Keratinocyte (primary cell): ENCODE results near the gene PARD6G. TPM values are rescaled to one million over a fixed set of nuclear protein-coding genes. Genes with fewer than 3 reads are reported as not detected.

Experiments
- DNase-seq: peaks from one replicate; pipeline ENCODE4 v3.0.0-alpha.2; 2011; ENCODE audit warnings: low read depth, missing footprints, low spot score
- FAIRE-seq: peaks from 2 replicates; lab custom pipeline; 2011; peaks lifted over from hg19 to GRCh38; lab: Jason Lieb, UNC
- H2AFZ ChIP-seq: 2 replicates; pipeline ENCODE4 v1.6.0; 2012; ENCODE audit warnings: low read length, control low read depth, inconsistent platforms; ENCODE audit not compliant: control insufficient read depth
- H3K27ac ChIP-seq: 2 replicates; pipeline ENCODE4 v1.5.1; 2011; ENCODE audit warnings: low read length; ENCODE audit not compliant: control insufficient read depth, insufficient read depth
- H3K27me3 ChIP-seq: 3 replicates; pipeline ENCODE4 v1.6.0; 2011; ENCODE audit warnings: low read length; ENCODE audit not compliant: control insufficient read depth, insufficient read depth; ENCODE audit errors: extremely low read depth
- H3K36me3 ChIP-seq, 2 experiments: 2 replicates in 1 of 2; 3 replicates in 1 of 2; pipeline ENCODE4 v1.5.1; 2011; ENCODE audit warnings: low read length in 2 of 2, mild to moderate bottlenecking in 1 of 2; ENCODE audit not compliant: control insufficient read depth in 2 of 2, insufficient read depth in 2 of 2; ENCODE audit errors: extremely low read depth in 1 of 2
- H3K4me1 ChIP-seq: 3 replicates; pipeline ENCODE4 v1.5.1; 2011; ENCODE audit warnings: low read length; ENCODE audit not compliant: control insufficient read depth, insufficient read depth; ENCODE audit errors: extremely low read depth
- H3K4me2 ChIP-seq: 3 replicates; pipeline ENCODE4 v1.6.0; 2011; ENCODE audit warnings: low read depth, low read length; ENCODE audit not compliant: control insufficient read depth, insufficient read depth; ENCODE audit errors: extremely low read depth
- H3K4me3 ChIP-seq, 3 experiments: fragments of 200-600 bp in 1 of 3; sonication (generic) in 1 of 3; 2 replicates in 2 of 3; 3 replicates in 1 of 3; pipeline ENCODE4 v1.5.1; 2011 to 2016; ENCODE audit warnings: low read length in 3 of 3, mild to moderate bottlenecking in 3 of 3, control low read depth in 2 of 3, inconsistent platforms in 1 of 3, low read depth in 1 of 3, mixed read lengths in 1 of 3, mixed run types in 1 of 3, moderate library complexity in 1 of 3; ENCODE audit not compliant: control insufficient read depth in 2 of 3, insufficient read depth in 2 of 3; ENCODE audit errors: extremely low read depth in 1 of 3
- H3K79me2 ChIP-seq: 2 replicates; pipeline ENCODE4 v1.6.0; 2012; ENCODE audit warnings: low read length; ENCODE audit not compliant: control insufficient read depth, insufficient read depth
- H3K9ac ChIP-seq: 3 replicates; pipeline ENCODE4 v1.6.0; 2011; ENCODE audit warnings: low read length; ENCODE audit not compliant: control insufficient read depth, insufficient read depth; ENCODE audit errors: extremely low read depth
- H3K9me1 ChIP-seq: 3 replicates; pipeline ENCODE4 v1.6.0; 2011; ENCODE audit warnings: low read length; ENCODE audit not compliant: control insufficient read depth, insufficient read depth; ENCODE audit errors: extremely low read depth
- H3K9me3 ChIP-seq: 2 replicates; pipeline ENCODE4 v1.5.1; 2012; ENCODE audit warnings: low read depth, low read length; ENCODE audit not compliant: control insufficient read depth
- H4K20me1 ChIP-seq: 3 replicates; pipeline ENCODE4 v1.6.0; 2011; ENCODE audit warnings: low read length; ENCODE audit not compliant: control insufficient read depth, insufficient read depth; ENCODE audit errors: extremely low read depth
- EZH2 ChIP-seq: IDR thresholded peaks from one replicate; pipeline ENCODE4 v1.6.1; 2012; ENCODE audit warnings: inconsistent platforms, mild to moderate bottlenecking, low read length, moderate library complexity
- dilution Hi-C: fragments of 300-500 bp; cut with MboI; formaldehyde crosslinking; loops from one replicate; pipeline ENCODE4 v1.7.0; 2020; ENCODE audit warnings: low sequenced_read_pairs; ENCODE audit not compliant: extremely low pct_ligation_motif_present
- polyA plus RNA-seq, 5 experiments: library from polyadenylated mRNA; depleted of rRNA in 3 of 5; stranded (reverse) in 3 of 5; stranded (forward) in 1 of 5; unstranded in 1 of 5; fragments of >200 nt; gene quantifications; 1 replicate in 1 of 5; 2 replicates in 3 of 5; 3 replicates in 1 of 5; pipeline versions ENCODE4 v1.2.1 to v1.2.3, GENCODE V29; 2011 to 2012; ENCODE audit warnings: missing spikeins in 2 of 5, low read depth in 1 of 5, low replicate concordance in 1 of 5
- TF ChIP-seq, protein P1 (sequence below), 3 experiments: IDR thresholded peaks in 1 of 3; conservative IDR thresholded peaks in 1 of 3; optimal IDR thresholded peaks in 1 of 3; 2 replicates in 2 of 3; 3 replicates in 1 of 3; pipeline versions ENCODE3 to v1.5.1; 2011; ENCODE audit warnings: low read length in 3 of 3, mild to moderate bottlenecking in 3 of 3, moderate library complexity in 2 of 3, control low read depth in 1 of 3, inconsistent platforms in 1 of 3; ENCODE audit not compliant: insufficient read depth in 2 of 3; ENCODE audit errors: extremely low read depth in 1 of 3

The PARD6G gene
- polyA plus RNA-seq, 1 donor (not counting 4 experiments of a cell fraction or from before 2014, with no cell fraction given) = 21.3 TPM

DNA sequence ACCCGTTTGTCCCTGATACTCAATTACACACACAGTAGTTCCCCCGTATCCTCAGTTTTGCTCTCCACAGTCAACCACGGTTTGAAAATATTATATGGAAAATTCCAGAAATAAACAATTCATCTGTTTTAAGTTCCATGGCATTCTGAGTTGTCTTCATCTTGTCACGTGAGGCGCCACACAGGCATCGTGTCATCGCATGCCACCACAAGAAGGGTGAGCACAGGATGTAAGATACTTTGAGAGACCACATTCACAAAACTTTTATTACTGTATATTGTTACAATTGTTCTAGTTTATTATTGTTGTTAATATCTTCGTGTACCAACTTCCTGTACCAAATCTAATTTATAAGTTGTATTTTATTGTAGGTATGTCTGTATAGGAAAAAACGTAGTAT, 120.5 kb downstream of the PARD6G start:
- DNase-seq (no peak), FAIRE-seq (no peak)
- peaks cover 4 to 5% of the 10 kb centered on the region in 2 experiments for H3K36me3 ChIP-seq
- dilution Hi-C loops = no loop called here
- H3K9me1 ChIP-seq = no peaks in the 10 kb centered on the region
- H3K4me2 ChIP-seq = no peak overlapping the region
- H3K27me3 ChIP-seq = no peaks in the 10 kb centered on the region
- H2AFZ ChIP-seq = no peak overlapping the region
- peaks cover 10% of the 10 kb centered on the region for H4K20me1 ChIP-seq
- no peak overlapping the region for H3K4me3 ChIP-seq
- H3K4me1 ChIP-seq = peaks cover 8% of the 10 kb centered on the region
- H3K79me2 ChIP-seq = peaks cover 88% of the 10 kb centered on the region
- TF ChIP-seq EZH2 = no peak
- TF ChIP-seq, protein P1, sequence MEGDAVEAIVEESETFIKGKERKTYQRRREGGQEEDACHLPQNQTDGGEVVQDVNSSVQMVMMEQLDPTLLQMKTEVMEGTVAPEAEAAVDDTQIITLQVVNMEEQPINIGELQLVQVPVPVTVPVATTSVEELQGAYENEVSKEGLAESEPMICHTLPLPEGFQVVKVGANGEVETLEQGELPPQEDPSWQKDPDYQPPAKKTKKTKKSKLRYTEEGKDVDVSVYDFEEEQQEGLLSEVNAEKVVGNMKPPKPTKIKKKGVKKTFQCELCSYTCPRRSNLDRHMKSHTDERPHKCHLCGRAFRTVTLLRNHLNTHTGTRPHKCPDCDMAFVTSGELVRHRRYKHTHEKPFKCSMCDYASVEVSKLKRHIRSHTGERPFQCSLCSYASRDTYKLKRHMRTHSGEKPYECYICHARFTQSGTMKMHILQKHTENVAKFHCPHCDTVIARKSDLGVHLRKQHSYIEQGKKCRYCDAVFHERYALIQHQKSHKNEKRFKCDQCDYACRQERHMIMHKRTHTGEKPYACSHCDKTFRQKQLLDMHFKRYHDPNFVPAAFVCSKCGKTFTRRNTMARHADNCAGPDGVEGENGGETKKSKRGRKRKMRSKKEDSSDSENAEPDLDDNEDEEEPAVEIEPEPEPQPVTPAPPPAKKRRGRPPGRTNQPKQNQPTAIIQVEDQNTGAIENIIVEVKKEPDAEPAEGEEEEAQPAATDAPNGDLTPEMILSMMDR (optimal IDR thresholded peaks at IDR 0.05 in 1 of 3, IDR thresholded peaks at IDR 0.05 in 1 of 3, conservative IDR thresholded peaks at IDR 0.05 in 1 of 3; ENCODE audit: extremely low read depth in 1 of 3, insufficient read depth in 2 of 3, low read length in 3 of 3) = no peak
- H3K9me3 ChIP-seq = no peaks in the 10 kb centered on the region
- no peak overlapping the region for H3K27ac ChIP-seq
- no peak overlapping the region for H3K9ac ChIP-seq

DNA sequence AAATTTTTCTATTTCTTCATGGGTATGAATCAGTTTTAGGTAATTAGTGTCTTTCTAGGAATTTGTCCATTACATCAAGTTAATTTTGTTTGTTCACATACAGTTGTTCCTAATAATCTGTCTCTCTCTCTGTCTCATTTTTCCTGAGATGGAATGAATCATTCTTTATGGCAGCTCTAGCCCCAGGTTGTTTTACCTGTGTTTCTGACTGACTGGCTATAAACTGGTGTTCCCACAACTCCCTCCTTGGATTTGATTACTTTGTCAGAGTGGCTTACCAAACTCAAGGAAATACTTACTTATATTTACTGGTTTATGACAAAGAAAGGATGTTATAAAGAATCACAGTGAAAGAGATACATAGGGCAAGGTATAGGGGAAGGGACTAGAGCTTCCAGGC, 123.2 kb downstream of the PARD6G start:
- peaks cover 8% of the 10 kb centered on the region for H3K4me1 ChIP-seq
- DNase-seq = no peak
- peaks cover 85% of the 10 kb centered on the region for H3K79me2 ChIP-seq
- peaks cover 5 to 6% of the 10 kb centered on the region in 2 experiments for H3K36me3 ChIP-seq
- no peak overlapping the region for H3K9ac ChIP-seq
- no peaks in the 10 kb centered on the region for H3K27me3 ChIP-seq
- FAIRE-seq = peak; percentile 43
- H3K9me1 ChIP-seq = no peaks in the 10 kb centered on the region
- H3K4me3 ChIP-seq = no peak overlapping the region
- H2AFZ ChIP-seq = no peak overlapping the region
- H3K9me3 ChIP-seq = no peaks in the 10 kb centered on the region
- dilution Hi-C loops = no loop called here
- H4K20me1 ChIP-seq = peaks cover 10% of the 10 kb centered on the region
- H3K4me2 ChIP-seq = no peak overlapping the region
- TF ChIP-seq EZH2 = no peak
- TF ChIP-seq, protein P1 (optimal IDR thresholded peaks at IDR 0.05 in 1 of 3, IDR thresholded peaks at IDR 0.05 in 1 of 3, conservative IDR thresholded peaks at IDR 0.05 in 1 of 3; ENCODE audit: extremely low read depth in 1 of 3, insufficient read depth in 2 of 3, low read length in 3 of 3) = no peak
- peak overlapping the region; percentile 50 for H3K27ac ChIP-seq
